Head of caudate nucleus (tissue), 42 donors: ENCODE data around the gene PKD2.
"Not testable (repeated sequence)": the region's sequence is repeated elsewhere in the genome, so short reads cannot be mapped to it uniquely, and the experiment has no call there.

Experiments used
- DNase-seq, 42 donors: peaks; one replicate each; pipeline versions ENCODE4 v3.0.0 to v3.0.0-alpha.2; 2020 to 2021; ENCODE audit warnings: mixed read lengths in 7 of 42
- intact Hi-C: fragments of 100-400 bp; cut with DNase I; formaldehyde crosslinking; loops from one replicate; pipeline ENCODE4 v1.15.0; 2022

The PKD2 gene

DNA sequence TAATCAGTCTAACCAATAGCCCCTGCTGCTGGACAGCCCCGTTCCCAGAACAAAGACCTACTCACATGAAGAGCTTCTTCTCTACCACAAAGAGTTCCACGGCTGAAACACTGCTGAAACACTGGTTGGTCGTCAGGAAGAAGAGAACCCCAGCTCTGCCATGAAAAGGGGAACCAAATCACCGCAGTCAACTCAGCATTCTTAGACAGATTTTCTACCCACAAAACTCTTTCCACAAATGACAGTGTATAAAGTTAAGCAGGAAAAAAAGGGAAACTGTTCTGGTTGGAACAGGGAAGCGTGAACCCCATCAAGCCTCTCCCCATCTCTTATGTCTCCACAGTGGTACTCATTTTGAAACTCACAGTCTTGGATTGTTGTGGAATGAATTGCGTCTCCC lies 93.7 kb downstream of the PKD2 start:
- intact Hi-C loops, result no loop called here
- DNase-seq, result peak in 24 of 42 donors; percentile 2 to 51 (median 17)

DNA sequence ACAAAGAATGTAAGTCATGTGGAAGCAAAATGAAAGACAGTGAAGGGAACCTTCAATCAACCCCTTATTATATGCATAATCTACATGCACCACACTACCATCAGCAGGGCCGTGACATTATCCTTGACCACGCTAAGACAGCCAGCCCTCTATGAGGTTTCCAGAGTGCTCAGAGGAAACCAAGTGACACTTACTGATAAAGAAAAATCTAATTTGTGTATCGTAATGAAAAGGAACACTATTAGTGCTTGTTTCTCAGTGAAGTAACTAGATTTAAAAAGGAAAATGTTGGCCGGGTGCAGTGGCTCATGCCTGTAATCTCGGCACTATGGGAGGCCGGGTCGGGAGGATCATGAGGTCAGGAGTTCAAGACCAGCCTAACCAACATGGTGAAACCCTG lies 94.6 kb downstream of the PKD2 start:
- intact Hi-C loops, result no loop called here
- no peak for DNase-seq

DNA sequence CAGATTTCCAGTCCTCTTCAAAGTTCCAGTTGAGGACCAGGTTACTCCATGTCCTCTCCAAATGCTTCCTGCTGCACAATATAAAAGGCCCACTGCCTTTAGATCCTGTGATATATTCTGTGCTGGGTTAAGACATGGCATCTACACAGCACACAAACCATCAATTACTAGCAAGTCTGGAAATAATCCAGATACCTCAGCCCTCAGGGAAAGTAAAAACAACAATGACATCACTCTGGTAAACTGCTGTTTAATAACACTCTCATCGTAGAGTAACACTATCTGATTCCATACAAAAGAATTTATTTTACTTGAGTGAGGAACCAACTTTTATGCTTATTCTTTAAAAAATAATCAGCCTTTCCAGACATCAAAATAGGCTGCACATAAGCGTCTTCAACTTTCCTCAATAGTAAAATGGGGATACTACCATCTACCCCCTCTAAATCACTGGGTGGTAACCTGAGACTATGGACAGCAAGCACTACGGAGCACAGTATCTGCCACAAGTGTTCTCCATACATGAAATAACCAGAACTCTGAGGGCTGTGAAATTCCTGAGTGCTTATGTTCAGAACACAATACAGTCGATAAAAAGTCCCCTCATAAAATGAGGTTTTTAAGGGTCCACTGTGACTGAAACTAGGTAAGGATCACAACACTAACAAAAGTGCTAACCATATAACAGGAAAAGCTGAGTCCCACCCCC lies 97.6 kb downstream of the PKD2 start:
- no peak for DNase-seq
- intact Hi-C loops, result no loop called here

DNA sequence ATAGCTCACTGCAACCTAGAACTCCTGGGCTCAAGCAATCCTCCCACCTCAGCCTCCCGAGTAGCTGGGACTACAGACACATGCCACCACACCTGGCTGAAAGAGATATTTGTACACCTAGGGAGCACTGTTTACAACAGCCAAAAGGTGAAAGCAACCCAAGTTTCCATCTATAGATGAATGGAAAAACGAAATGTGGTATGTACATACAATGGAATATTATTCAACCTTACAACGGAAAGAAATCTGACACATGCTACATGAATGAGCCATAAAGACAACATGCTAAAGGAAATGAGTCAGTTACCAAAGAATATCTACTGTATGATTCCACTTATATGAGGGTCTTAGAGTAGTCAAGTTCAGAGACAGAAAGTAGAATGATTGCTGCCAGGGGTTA lies 98.8 kb downstream of the PKD2 start:
- intact Hi-C loops, result no loop called here

DNA sequence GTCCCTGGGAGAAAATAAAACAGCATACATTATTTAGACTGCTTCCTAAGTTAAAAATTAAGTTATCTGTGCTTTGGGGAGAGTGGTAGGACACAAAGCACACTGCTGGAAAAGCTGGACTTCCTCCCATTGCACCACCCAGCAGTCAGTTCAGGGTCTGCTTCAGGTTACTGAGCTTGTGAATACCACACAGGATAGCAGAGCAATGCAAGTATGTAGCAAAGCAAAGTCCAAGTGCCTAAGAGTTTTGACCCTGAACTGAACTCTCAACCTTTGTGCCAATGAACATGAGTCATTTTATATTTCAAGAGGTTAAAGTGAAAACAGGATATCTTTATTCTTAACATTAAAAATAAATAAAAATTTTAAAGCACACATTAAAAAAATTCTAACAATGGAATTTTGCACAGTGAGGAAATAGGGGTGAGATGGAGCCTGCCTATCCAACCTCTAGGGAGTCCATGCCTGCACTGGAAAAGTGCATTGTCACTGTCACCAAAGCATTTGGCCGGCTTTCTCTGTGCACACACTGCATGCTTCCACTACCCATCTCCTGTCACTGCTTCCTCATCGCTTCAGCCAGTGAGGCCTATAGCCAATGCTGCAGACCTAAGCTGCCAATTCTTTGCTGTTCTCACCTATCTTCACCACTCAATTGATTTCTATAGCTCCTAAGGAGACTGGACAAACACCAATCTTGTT lies 100.1 kb downstream of the PKD2 start:
- intact Hi-C loops, result no loop called here
- DNase-seq, result peak in 6 of 42 donors; percentile 3 to 16 (median 7)

More for the DNA sequence above, 98.8 kb downstream of the PKD2 start:
- DNase-seq, result no peak

DNA sequence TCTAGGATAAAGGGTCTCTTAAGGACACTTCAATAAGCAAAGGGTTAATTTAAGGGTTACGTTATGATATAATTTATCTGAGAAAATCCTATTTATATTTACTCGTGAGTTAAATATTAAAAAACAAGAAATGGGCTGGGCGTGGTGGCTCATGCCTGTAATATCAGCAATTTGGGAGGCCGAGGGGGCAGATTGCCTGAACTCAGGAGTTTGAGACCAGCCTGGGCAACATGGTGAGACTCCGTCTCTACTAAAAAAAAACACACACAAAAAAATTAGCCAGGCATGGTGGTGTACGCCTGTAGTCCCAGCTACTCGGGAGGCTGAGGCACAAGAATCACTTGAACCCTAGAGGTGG lies 100.7 kb downstream of the PKD2 start:
- DNase-seq, intact Hi-C loops: not testable (repeated sequence)

DNA sequence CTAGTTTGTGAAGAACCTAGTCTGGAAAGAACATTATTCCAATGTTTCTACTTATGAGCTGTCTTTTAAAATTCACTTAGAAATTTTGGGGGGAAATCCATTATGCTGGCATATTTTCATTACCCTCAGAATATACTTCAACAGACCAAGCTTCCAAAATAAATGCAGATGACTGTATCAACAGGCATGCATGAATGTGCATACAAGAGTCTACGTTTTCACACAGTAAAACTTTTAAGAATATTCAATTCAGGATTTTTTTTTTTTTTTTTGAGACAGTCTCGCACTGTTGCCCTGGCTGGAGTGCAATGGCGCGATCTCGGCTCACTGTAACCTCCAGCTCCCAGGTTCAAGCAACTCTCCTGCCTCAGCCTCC lies 101.3 kb downstream of the PKD2 start:
- intact Hi-C loops, result no loop called here
- DNase-seq, result no peak

DNA sequence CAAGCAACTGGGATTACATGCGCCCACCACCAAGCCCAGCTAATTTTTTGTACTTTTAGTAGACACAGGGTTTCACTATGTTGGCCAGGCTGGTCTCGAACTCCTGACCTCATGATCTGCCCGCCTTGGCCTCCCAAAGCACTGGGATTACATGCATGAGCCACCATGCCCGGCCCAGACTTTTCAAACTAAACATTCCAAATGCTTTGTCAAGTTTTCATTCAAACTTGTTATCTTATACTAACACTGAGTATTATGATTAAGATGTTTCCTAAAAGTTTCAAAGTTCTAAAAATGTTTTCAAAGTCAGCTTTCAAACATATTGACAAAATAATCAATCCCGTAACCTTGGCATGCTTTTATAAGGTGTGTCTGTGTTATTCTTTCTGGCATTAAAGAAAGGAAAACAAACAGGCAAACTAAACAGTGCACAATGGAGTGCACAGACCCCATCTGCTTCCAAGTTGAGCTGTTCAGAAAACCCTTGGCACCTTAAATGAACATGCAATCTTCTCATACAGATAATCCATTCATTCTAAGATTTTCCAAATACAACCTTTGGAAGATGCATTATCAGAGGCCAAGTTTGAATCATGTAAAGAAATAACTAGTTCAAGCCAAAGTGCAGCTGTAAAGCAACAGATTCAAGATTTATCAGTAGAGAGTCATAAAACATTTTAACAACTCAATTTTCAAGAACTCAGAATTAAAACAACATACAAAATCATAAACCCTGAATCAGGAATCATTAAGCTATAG lies 101.9 kb downstream of the PKD2 start:
- intact Hi-C loops, result no loop called here
- DNase-seq, result no peak

DNA sequence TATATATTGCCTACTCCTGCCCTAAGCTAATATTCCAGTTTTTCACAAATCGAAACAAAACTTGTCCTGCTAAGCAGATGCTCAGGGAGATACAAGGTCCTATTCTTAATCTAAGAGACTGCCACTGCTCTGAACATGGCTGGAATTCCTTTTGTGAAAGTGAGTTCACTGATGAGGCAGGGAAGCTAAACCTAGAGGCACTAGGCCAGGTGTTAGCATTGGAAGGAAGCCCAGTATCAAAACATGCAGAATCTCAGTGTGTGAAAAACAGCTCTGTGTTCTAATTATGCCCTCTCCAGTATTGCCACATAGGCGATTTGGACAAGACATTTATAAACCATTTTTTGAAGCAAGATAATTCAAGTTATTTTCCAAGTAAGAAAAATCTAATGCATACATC lies 103.4 kb downstream of the PKD2 start:
- intact Hi-C loops, result no loop called here
- no peak for DNase-seq

DNA sequence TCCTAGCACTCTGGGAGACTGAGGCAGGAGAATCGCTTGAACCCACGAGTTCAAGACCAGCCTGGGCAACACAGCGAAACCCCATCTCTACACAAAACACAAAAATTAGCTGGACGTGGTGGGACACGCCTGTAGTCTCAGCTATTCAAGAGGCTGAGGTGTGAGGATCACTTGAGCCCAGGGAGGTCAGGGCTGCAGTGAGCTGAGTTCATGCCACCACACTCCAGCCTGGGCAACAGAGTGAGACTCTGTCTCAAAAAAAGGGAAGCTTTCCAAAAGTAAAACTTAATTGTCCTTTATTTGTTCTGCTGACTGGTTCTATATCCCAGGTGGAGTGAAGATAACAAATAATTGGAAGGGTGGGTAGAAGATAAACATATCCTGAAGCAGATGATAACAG lies 105.4 kb downstream of the PKD2 start:
- intact Hi-C loops, result no loop called here

DNA sequence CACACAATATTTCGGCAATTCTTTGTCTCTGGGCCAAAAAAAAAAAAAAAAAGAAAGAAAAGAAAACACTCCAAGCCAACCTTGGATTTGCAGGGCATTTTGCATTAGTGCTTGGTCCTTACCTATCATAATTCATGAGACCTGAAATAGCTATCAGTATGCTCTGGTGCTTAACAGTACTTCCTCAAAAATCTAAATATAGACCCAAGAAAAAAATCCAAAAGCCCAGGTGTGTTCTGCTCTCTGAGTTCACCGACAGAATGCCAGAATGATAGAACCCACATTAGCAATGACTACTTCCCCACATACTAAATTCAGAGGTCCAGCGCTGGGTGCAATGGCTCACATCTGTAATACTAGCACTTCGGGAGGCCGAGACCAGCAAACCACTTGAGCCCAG lies 108.2 kb downstream of the PKD2 start:
- no peak for DNase-seq
- intact Hi-C loops, result no loop called here

More for the DNA sequence above, 105.4 kb downstream of the PKD2 start:
- no peak for DNase-seq

DNA sequence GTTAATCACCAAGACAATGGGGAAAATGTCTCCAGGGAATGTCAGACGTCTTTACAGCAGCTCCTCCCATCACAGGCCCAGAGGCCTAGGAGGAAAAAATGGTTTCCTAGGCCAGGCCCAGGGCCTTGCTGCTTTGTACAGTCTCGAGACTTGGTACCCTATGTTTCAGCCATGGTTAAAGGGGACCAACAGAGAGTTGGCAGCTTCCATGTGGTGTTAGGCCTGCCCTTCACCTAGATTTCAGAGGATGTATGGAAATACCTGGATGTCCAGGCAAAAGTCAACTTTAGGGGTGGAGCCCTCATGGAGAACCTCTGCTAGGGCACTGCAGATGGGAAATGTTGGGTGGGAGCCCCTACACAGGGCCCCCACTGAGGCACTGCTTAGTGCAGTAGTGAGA lies 112.5 kb downstream of the PKD2 start:
- intact Hi-C loops, result no loop called here
- no peak for DNase-seq

DNA sequence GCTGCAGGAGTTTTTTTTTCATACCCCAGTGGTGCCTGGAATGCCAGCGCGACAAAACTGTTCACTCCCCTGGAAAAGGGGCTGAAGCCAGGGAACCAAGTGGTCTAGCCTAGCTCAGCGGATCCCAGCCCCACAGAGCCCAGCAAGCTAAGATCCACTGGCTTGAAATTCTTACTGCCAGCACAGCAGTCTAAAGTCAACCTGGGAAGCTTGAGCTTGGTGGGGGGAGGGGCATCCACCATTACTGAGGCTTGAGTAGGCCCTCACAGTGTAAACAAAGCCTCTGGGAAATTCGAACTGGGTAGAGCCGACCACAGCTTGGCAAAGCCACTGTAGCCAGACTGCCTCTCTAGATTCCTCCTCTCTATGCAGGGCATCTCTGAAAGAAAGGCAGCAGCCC lies 114.8 kb downstream of the PKD2 start:
- intact Hi-C loops, DNase-seq: not testable (repeated sequence)
